HEK293 (cell line): ENCODE results near the gene TBC1D30.
A peak's percentile ranks its signal among the peaks of the same experiment; 100 is the strongest.

ENCODE experiments used
- CTCF ChIA-PET: fragments of 350-600 bp; formaldehyde crosslinking; extraction: SDS; loops from one replicate; lab custom pipeline; 2021; ENCODE audit warnings: antibody characterized with exemption; lab: Yijun Ruan, JAX
- POLR2A ChIA-PET: fragments of 300-600 bp; formaldehyde crosslinking; extraction: SDS; loops from one replicate; lab custom pipeline; 2020; ENCODE audit warnings: antibody characterized with exemption, inconsistent platforms; lab: Yijun Ruan, JAX
- H3K27ac ChIP-seq: fragments of 200-500 bp; sonication (Bioruptor generic); 2 replicates; pipeline ENCODE4 v1.5.1; 2014; ENCODE audit warnings: low read depth, low read length, control low read depth, inconsistent platforms; ENCODE audit errors: extremely low read depth
- H3K36me3 ChIP-seq, 2 experiments: fragments of 200-500 bp in 1 of 2; sonication (Bioruptor generic) in 1 of 2; 1 replicate in 1 of 2; 2 replicates in 1 of 2; pipeline ENCODE4 v1.5.1; 2014 to 2017; ENCODE audit warnings: inconsistent platforms in 2 of 2, low read length in 2 of 2; ENCODE audit not compliant: control insufficient read depth in 2 of 2, insufficient read depth in 1 of 2
- H3K4me1 ChIP-seq: fragments of 200-500 bp; sonication (Bioruptor generic); 2 replicates; pipeline ENCODE4 v1.5.1; 2014; ENCODE audit warnings: mild to moderate bottlenecking, low read length, inconsistent platforms; ENCODE audit not compliant: control insufficient read depth, insufficient read depth
- H3K4me3 ChIP-seq: 2 replicates; pipeline ENCODE4 v1.5.1; 2011; ENCODE audit warnings: low read depth, mild to moderate bottlenecking, control low read depth, low read length, moderate library complexity
- H3K9me3 ChIP-seq: fragments of 200-500 bp; sonication (Bioruptor generic); 2 replicates; pipeline ENCODE4 v1.5.1; 2014; ENCODE audit warnings: low read depth, low read length, inconsistent platforms; ENCODE audit not compliant: control insufficient read depth, insufficient read depth
- ELK4 ChIP-seq: IDR thresholded peaks from 2 replicates; pipeline ENCODE4 v1.6.1; 2011; ENCODE audit warnings: mild to moderate bottlenecking, low read depth, low read length, borderline replicate concordance
- MYNN ChIP-seq: fragments of 450-650 bp; formaldehyde crosslinking; IDR thresholded peaks from 2 replicates; pipeline ENCODE4 v1.5.1; 2016; ENCODE audit warnings: missing biosample characterization, missing genetic modification characterization, borderline replicate concordance
- PRDM10 ChIP-seq: fragments of 450-650 bp; formaldehyde crosslinking; IDR thresholded peaks from 2 replicates; pipeline ENCODE4 v1.5.1; 2016; ENCODE audit warnings: missing biosample characterization, missing genetic modification characterization
- PRDM2 ChIP-seq: fragments of 450-650 bp; formaldehyde crosslinking; IDR thresholded peaks from 2 replicates; pipeline ENCODE4 v1.5.1; 2016; ENCODE audit warnings: missing biosample characterization, missing genetic modification characterization, borderline replicate concordance
- ZFP41 ChIP-seq: fragments of 450-650 bp; formaldehyde crosslinking; IDR thresholded peaks from 2 replicates; pipeline ENCODE4 v1.5.1; 2016; ENCODE audit warnings: missing biosample characterization, missing genetic modification characterization, borderline replicate concordance
- ZNF138 ChIP-seq: fragments of 450-650 bp; formaldehyde crosslinking; IDR thresholded peaks from 2 replicates; pipeline ENCODE4 v1.5.1; 2016; ENCODE audit warnings: missing biosample characterization, missing genetic modification characterization, borderline replicate concordance
- ZNF16 ChIP-seq: fragments of 450-650 bp; formaldehyde crosslinking; IDR thresholded peaks from 2 replicates; pipeline ENCODE4 v1.5.1; 2016; ENCODE audit warnings: low read depth, missing biosample characterization, missing genetic modification characterization
- ZNF174 ChIP-seq: fragments of 450-650 bp; formaldehyde crosslinking; IDR thresholded peaks from 2 replicates; pipeline ENCODE4 v1.5.0; 2017; ENCODE audit warnings: missing biosample characterization, mild to moderate bottlenecking, missing genetic modification characterization
- ZNF621 ChIP-seq: fragments of 450-650 bp; formaldehyde crosslinking; IDR thresholded peaks from 2 replicates; pipeline ENCODE4 v1.5.1; 2017; ENCODE audit warnings: missing biosample characterization, missing genetic modification characterization
- ZNF677 ChIP-seq: fragments of 450-650 bp; IDR thresholded peaks from 2 replicates; pipeline ENCODE4 v1.5.0; 2018; ENCODE audit warnings: missing biosample characterization, mild to moderate bottlenecking, missing genetic modification characterization, moderate library complexity
- ZNF701 ChIP-seq: fragments of 450-650 bp; formaldehyde crosslinking; IDR thresholded peaks from 2 replicates; pipeline ENCODE4 v1.5.1; 2016; ENCODE audit warnings: missing biosample characterization, missing genetic modification characterization
- ZNF792 ChIP-seq: fragments of 450-650 bp; formaldehyde crosslinking; IDR thresholded peaks from 2 replicates; pipeline ENCODE4 v1.5.1; 2016; ENCODE audit warnings: missing biosample characterization, missing genetic modification characterization
- TF ChIP-seq, protein P1 (sequence below): fragments of 450-650 bp; formaldehyde crosslinking; IDR thresholded peaks from 2 replicates; pipeline ENCODE4 v1.5.1; 2017; ENCODE audit warnings: missing biosample characterization, missing genetic modification characterization
- TF ChIP-seq, protein P2 (sequence below): fragments of 450-650 bp; formaldehyde crosslinking; IDR thresholded peaks from 2 replicates; pipeline ENCODE4 v1.5.1; 2016; ENCODE audit warnings: missing biosample characterization, missing genetic modification characterization

TBC1D30 gene

GRCh38 chr12:64782191-64782876, 42.1 kb upstream of the TBC1D30 start:
- ChIA-PET CTCF (interaction anchor here (1.8 to 2.7 kb wide), 3 partner anchors 13 to 85 kb away, joined by 6 to 31 read pairs (median 11); no protein-coding TSS in a partner anchor), POLR2A (interaction anchor here (0.6 to 1.0 kb wide), 3 partner anchors 12 to 387 kb away, joined by 3 to 6 read pairs (median 4); partner anchors contain the start of gene LEMD3)
- Histone ChIP-seq H3K9me3 (no peaks in the 10 kb centered on the region), H3K27ac (no peak overlapping the region), H3K4me3 (peak overlapping the region; percentile 4; the same call in 1 of the 2 replicates), H3K4me1 (0 out of 2 replicates have a peak, but pooled peaks cover 3% of the 10 kb centered on the region), H3K36me3 (peaks cover 0 to 4% of the 10 kb centered on the region in 2 experiments; a peak in 1 of 3 replicates)
- TF ChIP-seq, protein P1, sequence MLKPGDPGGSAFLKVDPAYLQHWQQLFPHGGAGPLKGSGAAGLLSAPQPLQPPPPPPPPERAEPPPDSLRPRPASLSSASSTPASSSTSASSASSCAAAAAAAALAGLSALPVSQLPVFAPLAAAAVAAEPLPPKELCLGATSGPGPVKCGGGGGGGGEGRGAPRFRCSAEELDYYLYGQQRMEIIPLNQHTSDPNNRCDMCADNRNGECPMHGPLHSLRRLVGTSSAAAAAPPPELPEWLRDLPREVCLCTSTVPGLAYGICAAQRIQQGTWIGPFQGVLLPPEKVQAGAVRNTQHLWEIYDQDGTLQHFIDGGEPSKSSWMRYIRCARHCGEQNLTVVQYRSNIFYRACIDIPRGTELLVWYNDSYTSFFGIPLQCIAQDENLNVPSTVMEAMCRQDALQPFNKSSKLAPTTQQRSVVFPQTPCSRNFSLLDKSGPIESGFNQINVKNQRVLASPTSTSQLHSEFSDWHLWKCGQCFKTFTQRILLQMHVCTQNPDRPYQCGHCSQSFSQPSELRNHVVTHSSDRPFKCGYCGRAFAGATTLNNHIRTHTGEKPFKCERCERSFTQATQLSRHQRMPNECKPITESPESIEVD (tag by site-specific recombination) = peak; percentile 31; the same call in 1 of the 2 replicates
- peak; percentile 35 for TF ChIP-seq PRDM10 (tag by site-specific recombination)
- TF ChIP-seq ZNF16 = no peak

DNA sequence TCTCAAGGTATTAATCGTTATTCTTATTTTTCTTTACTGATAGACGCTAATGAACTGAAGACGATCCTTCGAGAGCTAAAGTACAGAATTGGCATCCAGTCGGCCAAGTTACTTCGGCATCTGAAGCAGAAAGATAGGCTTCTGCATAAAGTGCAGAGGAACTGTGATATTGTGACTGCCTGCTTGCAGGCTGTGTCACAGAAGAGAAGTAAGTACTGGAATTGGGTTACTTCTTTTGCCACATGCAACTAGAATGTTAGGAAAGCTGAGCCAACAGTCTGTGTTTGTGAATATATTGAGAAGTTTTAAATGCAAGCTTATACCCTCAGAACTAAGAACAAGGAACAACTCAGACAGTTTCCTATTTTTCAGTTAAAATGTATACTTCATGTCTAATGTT, 38.6 kb upstream of the TBC1D30 start:
- CTCF ChIA-PET = interaction anchor here (0.6 to 3.2 kb wide), 5 partner anchors 9 to 236 kb away, joined by 3 to 23 read pairs (median 7); no protein-coding TSS in a partner anchor

More for the DNA sequence above, 38.6 kb upstream of the TBC1D30 start:
- Histone ChIP-seq H3K9me3 (no peaks in the 10 kb centered on the region), H3K36me3 (peaks cover 0 to 9% of the 10 kb centered on the region in 2 experiments; a peak in 1 of 3 replicates), H3K27ac (no peak overlapping the region), H3K4me3 (no peak overlapping the region), H3K4me1 (0 out of 2 replicates have a peak, but pooled peaks cover 3% of the 10 kb centered on the region)
- POLR2A ChIA-PET = no interaction called here
- no peak for TF ChIP-seq ZNF792 (tag by site-specific recombination)
- TF ChIP-seq ZFP41 (tag by site-specific recombination) = no peak
- no peak for TF ChIP-seq ZNF174 (tag by site-specific recombination)
- TF ChIP-seq ELK4 = no peak
- TF ChIP-seq ZNF677 = no peak
- no peak for TF ChIP-seq ZNF138 (tag by site-specific recombination)
- TF ChIP-seq PRDM2 = no peak
- no peak for TF ChIP-seq MYNN (tag by site-specific recombination)
- TF ChIP-seq, protein P2, sequence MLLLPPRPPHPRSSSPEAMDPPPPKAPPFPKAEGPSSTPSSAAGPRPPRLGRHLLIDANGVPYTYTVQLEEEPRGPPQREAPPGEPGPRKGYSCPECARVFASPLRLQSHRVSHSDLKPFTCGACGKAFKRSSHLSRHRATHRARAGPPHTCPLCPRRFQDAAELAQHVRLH (tag by site-specific recombination) = no peak
- TF ChIP-seq ZNF701 = no peak
- TF ChIP-seq ZNF621 = no peak
